ENCODE data around the gene STK33.

The STK33 gene

DNA sequence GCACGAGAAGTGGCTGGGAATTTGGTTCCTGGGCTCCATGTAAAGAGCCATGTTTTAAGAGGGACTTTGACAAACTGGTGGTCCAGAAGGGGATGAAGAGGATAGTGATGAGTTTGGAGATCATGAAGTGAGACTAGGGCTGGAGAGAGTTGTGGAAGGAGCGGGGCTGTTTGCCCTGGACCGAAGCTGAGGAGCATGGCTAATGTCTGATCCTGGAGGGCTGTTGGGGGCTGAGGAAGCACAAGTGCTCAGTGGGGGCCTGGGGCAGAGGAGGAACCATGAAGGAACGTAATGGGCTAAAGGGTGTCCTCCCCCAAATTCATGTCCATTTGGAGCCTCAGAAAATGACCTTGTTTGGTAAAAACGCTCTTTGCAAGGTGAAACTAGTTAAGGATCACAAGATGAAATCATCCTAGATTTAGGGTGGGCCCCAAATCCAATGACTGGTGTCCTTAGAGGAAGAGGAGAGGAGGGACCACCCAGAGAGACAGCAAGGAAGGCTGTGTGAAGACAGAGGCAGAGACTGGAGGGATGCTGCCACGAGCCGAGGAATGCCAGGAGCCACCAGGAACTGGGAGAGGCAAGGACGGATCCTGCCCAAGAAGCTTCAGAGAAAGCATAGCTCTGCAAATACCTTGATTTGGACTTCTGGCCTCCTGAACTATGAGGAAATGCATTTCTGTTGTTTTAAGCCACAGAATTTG, 223.1 kb downstream of the STK33 start:
- no peak for DNase-seq

DNA sequence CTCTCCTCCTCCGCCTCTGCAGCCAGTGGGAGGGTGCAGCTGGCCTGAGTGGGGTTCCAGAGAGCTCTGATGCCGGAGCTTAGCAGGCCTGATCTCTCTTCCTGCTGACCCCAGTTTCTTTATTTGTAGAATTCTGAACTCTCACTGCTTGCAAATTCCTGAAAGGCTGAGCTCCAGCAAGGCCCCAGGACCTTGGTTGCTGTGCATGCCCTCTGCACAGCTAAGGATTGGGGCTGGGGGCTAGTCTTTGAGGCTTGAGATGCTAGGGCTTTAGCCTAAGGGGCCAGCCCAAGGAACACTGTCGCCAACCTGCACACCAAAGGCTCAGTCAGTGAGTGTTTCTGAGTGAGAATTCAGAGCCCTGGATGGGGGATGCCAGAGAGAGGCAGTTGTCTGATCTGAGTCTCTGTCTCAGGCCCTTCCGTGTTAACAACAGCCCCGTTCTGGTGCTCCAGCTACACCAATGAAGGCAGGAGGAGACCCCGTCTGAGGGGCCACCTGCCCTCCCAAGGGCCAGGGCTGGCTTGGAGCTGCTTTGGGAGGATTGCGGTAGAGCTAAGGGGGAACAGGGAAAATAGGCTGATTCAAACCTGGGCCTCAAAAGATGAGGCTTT, 224.3 kb downstream of the STK33 start:
- DNase-seq, result no peak

DNA sequence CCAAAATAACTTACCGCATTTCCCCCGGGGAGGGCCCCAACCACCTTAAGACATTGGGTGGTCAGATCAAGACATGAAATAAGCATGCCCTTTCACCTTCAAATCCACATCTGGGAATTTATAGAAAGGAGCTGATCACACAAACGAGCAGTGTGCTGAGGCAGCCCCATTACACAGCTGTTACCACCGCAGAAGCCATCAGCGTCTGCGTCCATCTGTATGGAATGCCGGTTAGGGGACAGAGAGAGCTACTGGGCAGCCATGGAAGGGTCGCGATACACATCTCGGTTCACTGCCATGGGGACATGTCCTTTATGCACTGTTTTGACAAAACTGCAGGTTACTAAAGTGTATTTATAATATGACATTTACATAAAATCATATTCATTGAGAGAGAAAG, 225.3 kb downstream of the STK33 start:
- DNase-seq, result no peak

DNA sequence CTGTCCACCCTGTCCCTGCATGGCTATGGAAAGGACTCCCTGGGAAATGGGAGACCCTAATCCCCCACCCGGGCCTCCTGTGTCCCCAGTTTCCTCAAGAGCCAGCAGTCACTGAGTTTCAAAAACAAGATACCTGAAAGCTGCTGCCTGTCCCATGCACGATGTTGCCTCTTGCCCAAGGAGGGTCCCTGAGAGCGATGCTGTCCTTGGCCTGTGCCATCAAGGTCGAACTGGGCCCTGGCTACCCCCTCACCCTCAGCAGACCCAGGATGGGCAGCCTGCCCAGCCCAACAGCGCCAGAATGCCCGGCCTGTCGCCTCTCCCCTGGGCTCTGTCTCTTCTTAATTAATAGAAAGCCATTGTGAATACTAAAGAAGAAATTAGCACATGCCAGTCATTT, 225.8 kb downstream of the STK33 start:
- DNase-seq, result no peak

DNA sequence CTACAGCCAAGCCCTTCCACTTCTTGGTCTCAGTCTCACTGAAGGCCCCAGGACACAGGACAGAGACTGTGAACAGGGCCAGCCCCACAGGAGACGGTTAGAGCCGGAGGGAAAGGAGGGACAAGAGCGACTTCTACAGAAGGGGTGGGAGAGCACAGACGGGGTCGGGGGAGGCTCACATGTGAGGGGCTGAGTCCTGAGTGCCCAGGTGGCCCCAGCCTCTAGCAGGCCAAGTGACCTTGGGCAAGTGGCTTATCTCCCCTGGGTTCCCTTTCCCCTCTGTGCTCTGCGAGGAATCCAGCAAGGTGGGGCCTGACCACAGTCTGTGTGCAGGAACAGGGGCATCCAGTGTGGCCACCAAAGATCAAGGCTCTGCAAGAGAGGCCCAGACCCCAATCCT, 227.7 kb downstream of the STK33 start:
- DNase-seq, result no peak

DNA sequence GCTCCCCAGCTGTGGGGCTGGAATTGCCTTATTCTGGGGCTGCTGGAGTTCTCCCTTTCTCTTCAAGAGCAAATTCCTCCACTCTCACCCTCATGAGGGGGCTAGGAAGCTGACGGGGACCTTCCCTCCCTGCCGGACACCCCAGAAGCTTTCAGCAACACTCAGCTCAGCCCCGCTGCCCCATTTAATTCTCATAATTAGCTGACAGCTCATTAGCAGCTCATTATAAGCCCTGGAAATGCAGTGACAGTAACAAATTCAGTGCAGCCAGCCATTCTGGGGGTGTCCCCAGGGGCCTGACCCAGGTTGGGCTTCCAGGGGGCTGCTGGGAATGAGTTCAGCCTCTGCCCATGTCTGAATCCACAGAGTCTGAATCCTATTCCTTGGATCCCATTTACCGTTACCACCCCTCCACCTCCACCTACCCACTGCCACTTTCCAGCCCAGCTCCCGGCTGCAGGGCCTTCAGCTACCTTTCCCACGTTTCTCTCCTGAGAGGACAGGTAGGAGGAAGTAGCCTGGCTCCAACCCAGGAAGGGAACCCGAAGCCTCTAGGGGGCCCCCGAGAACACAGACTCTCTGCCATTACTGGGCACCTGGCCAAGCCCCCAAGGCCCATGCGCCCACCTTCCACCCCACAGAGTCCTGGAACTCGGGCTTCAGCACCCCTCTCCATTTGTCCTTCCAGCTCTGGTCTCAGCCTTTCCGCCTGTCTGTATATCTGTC, 228.6 kb downstream of the STK33 start:
- DNase-seq, result no peak

DNA sequence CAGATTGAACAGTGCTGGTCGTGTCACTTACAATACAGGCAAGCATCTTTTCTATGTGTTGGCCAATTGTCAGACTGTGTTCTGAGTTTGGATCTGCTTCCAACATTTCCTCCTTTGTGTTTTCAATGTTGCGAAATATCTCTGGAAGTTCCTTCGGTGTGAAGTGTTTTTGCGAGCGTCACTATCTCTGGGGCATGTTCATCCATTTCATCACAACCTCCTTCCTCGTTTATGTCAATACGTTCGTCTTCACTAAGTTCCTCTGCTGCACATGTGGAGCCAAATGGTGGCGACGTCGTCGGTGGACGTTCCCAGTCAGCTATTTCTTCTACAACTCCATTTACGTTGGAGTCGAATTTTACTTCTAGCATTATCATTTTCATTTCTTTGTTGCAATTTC, 230.1 kb downstream of the STK33 start:
- DNase-seq, result no peak

DNA sequence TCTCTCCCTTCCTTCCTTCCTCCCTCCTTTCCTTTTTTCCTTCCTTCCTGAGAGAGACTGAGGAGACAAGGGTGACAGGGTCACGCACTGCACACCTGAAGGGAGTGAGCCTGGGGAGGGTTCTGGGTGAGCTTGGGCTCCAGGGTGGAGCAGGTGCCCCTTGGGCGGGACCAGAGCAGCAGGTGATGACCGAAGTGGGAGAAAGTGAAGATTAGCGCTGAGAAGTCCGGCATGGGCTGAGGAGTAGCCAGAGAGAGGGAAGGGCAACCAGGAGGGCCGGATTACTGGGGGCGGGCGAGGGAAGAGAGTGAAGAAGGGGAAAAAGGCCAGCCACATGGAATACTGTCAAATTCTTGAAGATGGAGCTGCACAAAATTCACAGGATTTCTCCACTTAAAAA, 231.1 kb downstream of the STK33 start:
- no peak for DNase-seq

DNA sequence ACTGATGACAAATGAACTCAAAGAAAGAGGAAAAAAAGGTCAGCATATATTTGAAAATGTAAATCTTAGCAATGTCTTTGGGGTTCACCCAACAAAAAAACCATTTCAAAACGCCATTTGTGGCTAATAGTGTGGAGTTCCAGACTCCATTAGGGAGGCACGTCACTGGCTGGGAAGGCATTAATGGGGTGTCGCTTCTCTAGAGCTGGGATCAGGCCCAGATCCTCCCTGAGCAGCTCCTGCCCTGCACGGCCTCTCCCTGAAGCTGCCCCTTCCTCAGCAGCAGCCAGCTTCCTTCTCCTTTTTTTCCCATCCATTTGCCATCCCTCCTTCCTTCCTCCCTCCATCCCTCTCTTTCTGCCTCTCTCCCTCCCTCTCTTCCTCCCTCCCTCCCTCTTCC, 231.5 kb downstream of the STK33 start:
- DNase-seq, result no peak

DNA sequence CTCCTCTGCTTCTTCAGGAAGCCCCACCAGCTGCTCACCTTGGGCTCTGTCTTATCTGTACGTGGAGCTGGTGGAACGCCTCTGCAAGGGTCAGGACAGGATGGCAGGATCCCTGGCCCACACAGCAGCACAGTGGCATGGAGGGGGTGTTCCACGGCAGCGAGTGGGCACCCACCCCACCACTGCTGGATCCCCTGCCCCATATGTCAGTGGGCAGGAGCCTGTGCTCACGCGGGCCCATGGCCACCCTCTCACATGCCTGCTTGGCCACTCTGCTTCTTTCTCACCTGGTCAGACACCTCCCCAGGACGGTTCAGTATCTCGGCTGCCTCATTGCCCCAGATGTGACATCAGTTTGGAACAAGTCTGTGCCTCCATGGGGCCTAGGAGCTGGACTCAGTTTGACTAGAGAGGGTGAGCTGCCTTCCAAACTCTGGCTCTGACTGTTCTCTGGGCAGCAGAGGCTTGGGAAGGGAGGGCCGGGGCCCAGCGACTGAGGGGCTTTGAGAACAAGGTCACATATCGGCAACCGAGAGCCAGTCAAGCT, 232.3 kb downstream of the STK33 start:
- no peak for DNase-seq

DNA sequence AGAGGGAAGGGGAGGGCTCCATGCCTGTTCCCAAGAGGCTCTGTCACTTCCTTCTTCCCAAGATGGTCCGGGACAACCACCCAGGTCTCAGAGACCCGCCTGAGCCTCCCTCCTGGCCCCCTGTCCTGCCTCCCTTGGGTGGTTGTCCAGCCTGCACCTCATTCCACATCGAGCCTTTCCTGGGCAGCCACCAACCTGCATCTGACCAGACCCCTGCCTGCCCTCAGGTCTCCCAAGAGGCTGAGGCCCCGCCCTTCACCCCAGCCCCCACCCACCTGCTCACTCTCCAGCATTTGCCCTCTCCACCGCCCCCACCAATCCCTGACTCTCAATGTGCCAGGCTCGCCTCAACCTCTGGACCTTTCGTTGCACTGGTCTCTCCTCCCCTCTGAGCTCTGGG, 232.8 kb downstream of the STK33 start:
- no peak for DNase-seq

DNA sequence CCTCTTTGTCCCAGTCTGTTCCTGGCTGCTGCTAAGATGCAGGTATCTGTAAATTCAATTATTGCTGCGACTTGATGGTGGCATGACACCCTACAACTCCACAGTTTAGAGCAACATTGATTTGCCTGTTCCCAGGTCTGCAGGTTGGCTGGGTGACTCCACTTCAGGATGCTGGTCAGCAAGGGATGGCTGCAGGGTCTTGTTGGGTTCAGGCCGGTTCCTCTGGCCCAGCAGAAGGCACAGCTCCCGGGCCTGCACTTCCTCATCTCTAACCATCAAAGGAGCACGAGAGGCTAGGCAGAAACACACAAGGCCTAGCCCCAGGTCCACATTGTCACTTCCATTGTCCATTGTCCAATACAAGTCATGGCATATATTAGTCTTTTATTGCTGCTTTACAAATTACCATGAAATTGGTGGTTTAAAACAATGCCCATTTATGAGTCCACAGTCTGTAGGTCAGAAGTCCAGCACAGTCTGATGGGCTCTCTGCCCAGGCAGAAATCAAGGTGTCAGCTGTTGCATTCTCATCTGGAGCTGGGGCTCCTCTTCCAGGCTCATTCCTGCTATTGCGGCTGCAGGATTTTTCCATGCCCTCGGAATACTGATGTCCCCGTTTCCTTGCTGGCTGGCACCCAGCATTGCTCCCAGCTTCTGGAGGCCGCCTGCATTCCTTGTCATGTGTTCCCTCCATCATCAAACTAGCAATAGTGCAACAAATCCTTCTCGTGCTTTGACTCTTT, 233.8 kb downstream of the STK33 start:
- no peak for DNase-seq

DNA sequence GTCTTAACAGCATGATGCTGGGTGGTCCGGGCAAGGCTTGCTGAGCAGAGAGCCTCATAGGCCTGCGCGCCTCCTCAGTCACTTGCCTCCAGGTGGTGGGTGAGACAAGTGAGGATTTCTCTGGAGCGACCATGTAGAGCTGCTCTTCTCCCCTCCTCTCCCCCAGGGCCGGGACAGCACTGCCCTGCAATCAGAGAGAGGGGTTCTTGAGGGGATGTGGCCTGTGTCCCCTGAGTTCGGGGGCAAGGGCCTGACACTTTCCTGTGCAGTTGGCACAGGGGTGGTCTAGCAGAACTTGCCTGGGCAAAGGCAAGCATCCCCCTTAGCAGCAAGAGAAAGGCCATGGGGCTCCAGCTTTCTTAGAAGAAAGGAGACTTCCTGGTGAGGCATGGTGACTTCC, 234.5 kb downstream of the STK33 start:
- no peak for DNase-seq

DNA sequence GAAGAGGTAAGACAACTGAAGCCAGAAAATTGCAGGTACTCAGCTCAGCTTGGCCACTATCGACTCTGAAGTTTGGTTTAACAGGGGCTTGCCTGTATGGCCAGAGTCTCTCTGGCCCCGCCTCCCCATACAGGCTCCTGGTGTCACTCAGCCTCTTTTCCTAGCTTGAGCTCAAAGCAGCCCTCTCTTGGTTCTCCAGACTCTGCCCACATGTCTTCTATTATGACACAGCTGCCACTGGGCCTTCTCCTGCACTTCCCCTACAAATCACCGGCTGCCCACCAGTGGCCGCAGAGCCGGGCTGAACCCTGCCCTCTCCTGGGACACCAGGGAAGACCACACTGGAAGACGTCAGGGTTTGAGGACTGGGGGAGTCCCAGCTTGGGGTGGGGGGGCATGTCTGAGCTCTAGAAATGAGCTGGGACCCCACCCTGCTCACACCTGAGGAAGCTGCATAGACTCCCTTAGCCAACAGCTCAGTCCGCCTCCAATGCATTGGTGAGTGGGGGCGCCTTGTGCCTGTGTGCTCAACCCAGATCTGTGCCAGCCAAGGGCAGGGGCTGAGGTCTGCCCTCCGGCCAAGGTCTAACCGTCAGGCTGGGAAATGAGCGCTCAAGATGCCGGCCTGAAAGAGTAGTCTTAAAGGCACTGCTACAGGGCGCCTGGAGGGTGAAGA, 236.0 kb downstream of the STK33 start:
- DNase-seq, result no peak

DNA sequence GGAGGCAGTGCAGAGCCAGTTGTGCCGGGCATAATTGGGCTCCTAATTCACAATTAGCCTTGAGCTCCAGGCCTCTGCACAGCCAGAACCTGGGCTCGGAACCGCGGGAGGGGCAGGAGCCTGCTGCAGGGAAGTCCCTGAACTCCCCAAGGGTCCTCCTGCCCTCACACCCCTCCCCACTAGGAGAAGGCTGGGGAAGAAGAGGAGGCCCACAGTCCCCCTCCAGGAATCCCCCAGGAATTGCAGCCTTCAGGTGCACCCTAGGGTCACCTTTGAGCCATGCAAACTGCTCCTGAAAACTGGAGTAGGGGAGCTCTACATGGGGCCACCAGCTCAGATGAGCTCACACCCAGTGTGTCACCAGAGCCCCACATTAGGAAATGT, 236.5 kb downstream of the STK33 start:
- no peak for DNase-seq

DNA sequence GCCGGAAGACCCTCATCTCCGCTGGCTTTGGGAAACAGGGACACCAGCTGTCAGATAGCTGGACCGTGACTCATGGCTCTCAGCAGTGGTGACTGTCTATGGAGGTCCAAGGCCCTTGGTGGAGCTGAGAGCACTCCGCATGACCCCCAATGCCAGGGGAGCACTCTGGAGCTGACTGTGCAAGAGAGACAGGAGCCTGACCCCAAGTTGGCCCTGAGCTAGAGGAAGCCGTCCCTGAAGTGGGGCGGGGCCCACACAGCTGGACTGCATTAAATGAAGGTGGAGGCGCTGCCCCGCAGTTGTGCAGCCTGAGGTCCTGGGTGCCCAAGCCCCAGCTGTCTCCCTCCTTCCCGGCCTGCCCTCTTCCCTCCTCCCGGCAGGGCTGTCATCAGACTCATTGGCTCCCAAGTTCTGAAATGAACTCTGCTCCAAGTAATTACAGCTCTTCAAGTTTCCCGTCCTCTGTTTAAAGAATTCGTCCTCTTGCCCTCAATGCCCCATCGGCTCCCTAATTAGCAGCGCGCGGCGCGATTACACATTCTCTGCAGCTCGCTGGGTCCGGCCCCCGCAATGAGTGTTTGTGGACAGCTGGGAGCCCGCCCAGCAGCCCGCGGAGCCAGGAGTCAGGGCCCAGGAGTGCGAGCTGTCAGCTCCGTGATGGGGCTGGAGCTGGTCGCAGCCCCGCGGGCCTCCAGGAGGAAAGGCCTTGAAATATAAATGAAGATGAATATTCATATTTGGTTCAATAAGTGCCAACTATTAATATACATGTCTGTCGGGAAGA, 237.1 kb downstream of the STK33 start:
- no peak for DNase-seq

DNA sequence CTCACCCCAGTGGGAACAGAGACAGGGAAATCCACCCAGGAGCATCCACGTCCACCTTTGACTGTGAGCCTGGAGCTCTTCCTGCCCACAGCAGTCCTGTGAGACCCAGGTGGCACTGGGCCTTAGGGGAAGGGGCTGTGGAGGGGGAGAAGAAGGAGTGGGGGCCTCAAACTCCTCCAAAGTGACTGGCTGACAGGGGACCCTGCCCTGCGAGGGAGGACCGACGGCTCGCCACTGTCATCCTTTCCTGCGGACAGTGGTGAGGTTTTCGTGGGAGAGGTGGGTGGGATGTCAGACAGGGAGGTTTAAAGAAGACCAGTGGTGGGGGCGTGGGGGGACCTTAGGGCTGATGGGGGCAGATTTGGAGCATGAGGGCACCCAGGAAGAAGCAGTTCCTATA, 237.8 kb downstream of the STK33 start:
- no peak for DNase-seq

DNA sequence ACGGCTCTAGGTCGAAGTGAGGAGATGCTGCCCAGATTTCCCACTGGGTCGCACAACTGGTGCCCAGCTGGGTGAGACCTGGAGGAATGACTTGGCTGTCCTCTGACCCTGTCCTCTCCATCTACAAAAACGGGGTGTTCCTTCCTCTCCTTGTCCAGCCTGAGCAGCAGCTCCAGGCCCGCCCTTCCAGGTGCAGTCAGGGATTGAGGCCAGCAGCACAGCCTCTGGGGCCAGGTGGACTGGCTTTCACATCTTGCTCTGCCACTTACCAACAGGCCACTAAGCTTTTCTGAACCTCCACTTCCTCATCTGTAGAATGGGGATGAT, 238.6 kb downstream of the STK33 start:
- DNase-seq, result no peak

DNA sequence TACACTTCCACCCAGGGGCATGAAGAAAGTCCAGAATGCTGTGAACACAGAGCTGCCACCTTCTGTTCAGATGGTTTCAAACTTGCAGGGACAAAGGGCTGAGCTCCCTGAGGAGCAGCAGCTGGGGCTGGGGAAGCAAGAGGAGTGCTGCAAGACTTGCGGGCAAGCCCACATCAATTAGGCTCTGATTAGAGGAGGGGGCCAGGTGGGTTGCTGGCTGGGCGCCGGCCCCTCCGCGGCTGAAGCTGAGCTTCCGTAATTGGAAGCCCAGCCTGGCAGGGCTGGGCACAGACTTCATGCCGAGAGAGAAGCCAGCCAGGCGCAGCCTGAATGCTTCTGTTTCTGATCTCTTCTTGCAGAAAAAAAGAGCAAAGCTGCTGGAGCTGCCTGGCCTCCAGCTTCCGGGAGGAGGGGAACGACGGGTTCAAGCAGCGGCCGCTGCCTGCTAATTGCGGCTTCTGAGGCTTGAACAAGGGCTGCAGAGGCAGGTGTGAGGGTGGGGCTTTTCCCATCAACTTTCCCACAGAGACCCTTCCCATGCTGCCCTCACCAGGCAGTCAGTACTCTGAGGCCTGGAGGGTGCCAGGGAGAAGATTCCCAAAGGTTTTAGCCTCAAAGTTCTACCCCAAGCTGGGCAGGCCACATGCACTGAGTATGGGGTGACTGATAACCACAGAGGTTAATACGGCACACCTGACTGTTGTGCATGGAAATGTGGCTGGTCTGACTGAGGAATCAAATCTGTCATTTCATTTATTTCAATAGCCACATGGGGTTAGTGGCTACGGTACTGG, 239.2 kb downstream of the STK33 start:
- no peak for DNase-seq

DNA sequence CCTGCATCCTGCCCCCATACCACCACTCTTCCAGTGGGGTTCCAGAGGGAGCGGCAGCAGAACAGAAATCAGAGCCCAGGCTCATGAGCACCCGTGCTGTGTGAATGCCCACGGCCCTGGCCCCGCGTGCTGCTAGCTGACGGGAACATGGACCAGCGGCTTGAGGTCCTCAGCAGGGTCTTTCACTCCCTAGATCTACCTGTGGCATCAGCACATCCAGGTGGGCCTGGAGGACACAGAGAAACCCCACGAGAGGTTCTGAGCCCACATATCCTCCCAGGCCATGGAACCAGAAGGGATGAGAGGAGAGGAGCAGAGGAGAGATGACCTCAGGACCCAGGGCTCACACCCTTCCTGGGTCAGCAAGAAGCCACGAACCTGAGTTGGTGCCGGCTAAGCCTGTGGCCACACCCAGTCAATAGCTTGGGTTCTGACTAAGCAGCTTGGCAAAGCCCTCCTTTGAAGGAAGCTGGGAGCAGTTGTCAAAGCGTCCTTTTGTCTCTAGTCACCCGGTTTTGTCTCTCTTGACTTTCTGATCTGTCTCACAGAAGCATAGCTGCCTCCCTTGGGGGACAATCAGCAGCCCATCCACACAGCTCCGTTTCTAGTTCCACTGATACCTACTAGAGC, 241.0 kb downstream of the STK33 start:
- no peak for DNase-seq

All from activated CD4-positive, alpha-beta T cell treated with anti-CD3 and anti-CD28 coated beads for 1 hour (primary cell).